Natural killer cell (primary cell): ENCODE data around the gene NBEAL2. TPM values are rescaled to one million over a fixed set of nuclear protein-coding genes. Genes with fewer than 3 reads are reported as not detected.

Experiments used
- ATAC-seq, 3 donors: fragments of 150-1000 bp in 2 of 3; fragments of 200-7000 bp in 1 of 3; cut with Tn5 transposase; 1 replicate in 1 of 3; 2 replicates in 2 of 3; pipeline ENCODE4 v1.10.0; 2021; ENCODE audit warnings: mild to moderate bottlenecking in 2 of 3, moderate library complexity in 2 of 3
- DNase-seq, 2 donors: peaks; one replicate each; pipeline versions ENCODE4 v3.0.0 to v3.0.0-alpha.2; 2013 to 2021; ENCODE audit warnings: mixed read lengths in 1 of 2
- H3K27ac ChIP-seq: one replicate; pipeline ENCODE4 v1.5.1; 2013; ENCODE audit warnings: mild to moderate bottlenecking, low read length
- H3K27me3 ChIP-seq: one replicate; pipeline ENCODE4 v1.6.1; 2013; ENCODE audit warnings: low read length; ENCODE audit not compliant: control insufficient read depth, insufficient read depth
- H3K36me3 ChIP-seq: one replicate; pipeline ENCODE4 v1.6.1; 2013; ENCODE audit warnings: low read length; ENCODE audit not compliant: control insufficient read depth, insufficient read depth
- H3K4me1 ChIP-seq: one replicate; pipeline ENCODE4 v1.6.1; 2013; ENCODE audit warnings: low read length; ENCODE audit not compliant: control insufficient read depth, insufficient read depth
- H3K4me3 ChIP-seq: one replicate; pipeline ENCODE4 v1.5.1; 2013; ENCODE audit warnings: low read length
- H3K9me3 ChIP-seq: one replicate; pipeline ENCODE4 v1.6.1; 2013; ENCODE audit warnings: low read length; ENCODE audit not compliant: control insufficient read depth, insufficient read depth
- H3K27ac Mint-ChIP-seq, 2 donors: one replicate each; pipeline ENCODE4 v1.8.0; 2022; ENCODE audit warnings: mild to moderate bottlenecking in 2 of 2, mixed read lengths in 2 of 2, moderate library complexity in 1 of 2
- H3K27me3 Mint-ChIP-seq, 2 donors: one replicate each; pipeline ENCODE4 v1.8.0; 2022; ENCODE audit warnings: low read depth in 2 of 2, mixed read lengths in 2 of 2
- H3K36me3 Mint-ChIP-seq: one replicate; pipeline ENCODE4 v1.8.0; 2022; ENCODE audit warnings: mixed read lengths
- H3K4me1 Mint-ChIP-seq, 2 donors: one replicate each; pipeline ENCODE4 v1.8.0; 2022; ENCODE audit warnings: mixed read lengths in 2 of 2
- H3K4me3 Mint-ChIP-seq: one replicate; pipeline ENCODE4 v1.8.0; 2022; ENCODE audit warnings: mild to moderate bottlenecking, moderate library complexity, mixed read lengths
- H3K9me3 Mint-ChIP-seq, 2 donors: one replicate each; pipeline ENCODE4 v1.8.0; 2022; ENCODE audit warnings: mixed read lengths in 2 of 2
- CTCF ChIP-seq: fragments of 200-600 bp; IDR thresholded peaks from one replicate; pipeline ENCODE4 v1.8.0; 2022; ENCODE audit warnings: antibody characterized with exemption
- WGBS: methylation state at CpG from one replicate; pipeline ENCODE4 v1.1.7; 2013; ENCODE audit warnings: missing lambda C conversion rate; ENCODE audit not compliant: insufficient coverage; 5-methylcytosine and 5-hydroxymethylcytosine counted together
- intact Hi-C: fragments of 100-400 bp; cut with micrococcal nuclease; formaldehyde crosslinking; loops from one replicate; pipeline ENCODE4 v1.14.2; 2022
- total RNA-seq, 4 donors: library from RNA; stranded (reverse); fragments of 120-200 nt in 1 of 4; gene quantifications; one replicate each; pipeline versions ENCODE4 v1.2.3 to v1.2.4, GENCODE V29; 2013 to 2022

Gene NBEAL2
- total RNA-seq, 3 donors from 2014 or later (not counting 1 experiment from before 2014, with no cell fraction given), result 453 to 536 (median 532) TPM

GRCh38 chr3:46993292-46993691 is 13.8 kb downstream of the NBEAL2 start:
- no peak overlapping the region for H3K4me3 ChIP-seq
- no peaks in the 10 kb centered on the region for H3K27me3 ChIP-seq
- peaks cover 89% of the 10 kb centered on the region for H3K36me3 ChIP-seq
- Mint-ChIP-seq H3K4me3 (no peak overlapping the region), H3K9me3 (no peaks in the 10 kb centered on the region), H3K4me1 (peaks cover 21 to 55% of the 10 kb centered on the region in 2 donors), H3K27ac (peak overlapping the region in 1 of 2 donors; percentile 48), H3K27me3 (no peaks in the 10 kb centered on the region), H3K36me3 (no peaks in the 10 kb centered on the region)
- ATAC-seq (no peak), DNase-seq (no peak)
- H3K9me3 ChIP-seq, result no peaks in the 10 kb centered on the region
- intact Hi-C loops, result no loop called here
- H3K4me1 ChIP-seq, result peaks cover 52% of the 10 kb centered on the region
- no peak overlapping the region for H3K27ac ChIP-seq
- WGBS, result 80% methylated on average over 2 of the region's 2 CpGs
- TF ChIP-seq CTCF, result no peak

- H3K27ac Mint-ChIP-seq, result no peak overlapping the region
- no peak for ATAC-seq
- TF ChIP-seq CTCF, result no peak
- Histone ChIP-seq H3K4me1 (peaks cover 49% of the 10 kb centered on the region), H3K27me3 (no peaks in the 10 kb centered on the region), H3K9me3 (no peaks in the 10 kb centered on the region), H3K36me3 (peaks cover 91% of the 10 kb centered on the region), H3K27ac (no peak overlapping the region), H3K4me3 (no peak overlapping the region)
- H3K36me3 Mint-ChIP-seq, result no peaks in the 10 kb centered on the region
- intact Hi-C loops, result no loop called here
- 95% methylated on average over 7 of the region's 7 CpGs for WGBS
- H3K4me1 Mint-ChIP-seq, result peaks cover 16 to 50% of the 10 kb centered on the region in 2 donors
- H3K27me3 Mint-ChIP-seq, result no peaks in the 10 kb centered on the region
- H3K9me3 Mint-ChIP-seq, result no peaks in the 10 kb centered on the region
- DNase-seq, result no peak
- no peak overlapping the region for H3K4me3 Mint-ChIP-seq
Observed at GRCh38 chr3:46993986-46994385, 14.5 kb downstream of the NBEAL2 start.

GRCh38 chr3:46994801-46995731 is 15.6 kb downstream of the NBEAL2 start:
- intact Hi-C loops, result no loop called here
- ATAC-seq, result no peak

More at GRCh38 chr3:46994801-46995731, 15.6 kb downstream of the NBEAL2 start:
- H3K9me3 ChIP-seq, result no peaks in the 10 kb centered on the region
- no peak overlapping the region for H3K27ac ChIP-seq
- H3K4me1 Mint-ChIP-seq, result peaks cover 15 to 43% of the 10 kb centered on the region in 2 donors
- H3K4me3 ChIP-seq, result no peak overlapping the region
- no peaks in the 10 kb centered on the region for H3K36me3 Mint-ChIP-seq
- no peaks in the 10 kb centered on the region for H3K9me3 Mint-ChIP-seq
- WGBS, result 95% methylated on average over 29 of the region's 29 CpGs
- H3K27ac Mint-ChIP-seq, result no peak overlapping the region
- TF ChIP-seq CTCF, result no peak
- peaks cover 39% of the 10 kb centered on the region for H3K4me1 ChIP-seq
- H3K27me3 Mint-ChIP-seq, result no peaks in the 10 kb centered on the region
- H3K4me3 Mint-ChIP-seq, result no peak overlapping the region
- no peak for DNase-seq
- H3K36me3 ChIP-seq, result peaks cover 92% of the 10 kb centered on the region
- H3K27me3 ChIP-seq, result no peaks in the 10 kb centered on the region
